ENCODE measurements around the gene CASP2. TPM values are rescaled to one million over a fixed set of nuclear protein-coding genes. Genes with fewer than 3 reads are reported as not detected.

CASP2 gene
- polyA plus RNA-seq, 2 of the 4 experiments (the other 2 are of a cell fraction) = 17.7 to 26.0 TPM

DNA sequence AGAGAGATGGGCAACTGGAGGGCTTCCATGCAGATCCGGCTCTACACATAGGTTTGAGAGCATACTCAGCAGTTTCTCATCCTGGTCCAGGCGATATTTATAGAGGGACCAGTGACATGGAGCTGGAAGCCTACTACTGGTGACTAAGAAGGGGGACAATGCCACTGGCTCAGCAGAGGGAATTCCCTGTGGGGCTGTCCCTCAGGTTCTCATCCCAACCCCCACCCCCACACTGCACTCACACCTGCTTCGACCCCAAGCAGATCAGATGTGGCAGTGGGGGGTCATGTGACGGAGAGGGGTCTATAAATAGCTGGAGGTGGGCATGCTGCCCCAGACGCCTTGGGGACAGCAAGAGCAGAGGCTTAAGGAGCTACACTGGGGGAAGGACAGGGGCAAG, 27.6 kb downstream of the CASP2 start, which contains the start of gene CLCN1:
CLCN1 (plus strand) TSS at position 336 of the 400 bp plus-strand sequence. CDS start 102 bp downstream, outside the sequence.
- peaks cover 15% of the 10 kb centered on the region for H3K4me1 ChIP-seq
- H3K9me3 ChIP-seq = no peaks in the 10 kb centered on the region
- peak within 1 kb of the TSS; percentile 41; the same call in 2 of the 3 replicates for H3K4me2 ChIP-seq
- H3K4me3 ChIP-seq = no peak within 1 kb of the TSS
- DNase-seq (ENCODE audit: low read depth in 1 of 2, low spot score in 1 of 2) (no peak), ATAC-seq (no peak), FAIRE-seq (no peak)
- ChIA-PET CTCF (interaction anchor here (0.7 to 2.4 kb wide), 7 partner anchors 10 to 75 kb away, joined by 3 to 17 read pairs (median 5); no protein-coding TSS in a partner anchor), POLR2A (no interaction called here)
- TF ChIP-seq CHD4 (IDR thresholded peaks at IDR 0.05; ENCODE audit: borderline replicate concordance) (no peak), ELK1 (IDR thresholded peaks at IDR 0.05; ENCODE audit: low read depth, low read length) (no peak), HOXB5 (CRISPR knock-in tag; IDR thresholded peaks at IDR 0.05) (no peak)
- 58% methylated on average over 5 of the region's 5 CpGs for WGBS (ENCODE audit: missing lambda C conversion rate)
- no peak within 1 kb of the TSS for H3K27ac ChIP-seq

DNA sequence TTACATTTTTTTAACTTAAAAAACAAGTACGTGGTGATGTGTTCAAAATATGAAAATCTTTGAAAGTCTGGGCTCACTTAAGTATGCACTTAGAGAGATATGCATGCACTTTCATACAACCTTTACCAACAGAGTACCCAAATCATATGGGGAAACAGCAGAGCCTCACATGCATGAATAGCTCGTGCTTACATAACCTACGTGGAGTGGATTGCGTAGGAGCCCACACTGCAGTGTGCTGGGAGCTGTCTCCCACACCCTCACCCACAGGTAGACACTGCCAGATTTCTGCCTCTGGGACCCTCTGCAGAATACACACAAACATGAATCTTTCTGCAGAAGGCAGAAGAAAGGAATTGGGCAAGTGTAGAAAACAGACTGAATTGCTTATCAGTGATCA, 28.3 kb downstream of the CASP2 start:
- no peak for FAIRE-seq
- ChIA-PET CTCF (interaction anchor here (0.9 to 2.4 kb wide), 5 partner anchors 11 to 76 kb away, joined by 4 to 17 read pairs (median 5); no protein-coding TSS in a partner anchor), POLR2A (no interaction called here)

DNA sequence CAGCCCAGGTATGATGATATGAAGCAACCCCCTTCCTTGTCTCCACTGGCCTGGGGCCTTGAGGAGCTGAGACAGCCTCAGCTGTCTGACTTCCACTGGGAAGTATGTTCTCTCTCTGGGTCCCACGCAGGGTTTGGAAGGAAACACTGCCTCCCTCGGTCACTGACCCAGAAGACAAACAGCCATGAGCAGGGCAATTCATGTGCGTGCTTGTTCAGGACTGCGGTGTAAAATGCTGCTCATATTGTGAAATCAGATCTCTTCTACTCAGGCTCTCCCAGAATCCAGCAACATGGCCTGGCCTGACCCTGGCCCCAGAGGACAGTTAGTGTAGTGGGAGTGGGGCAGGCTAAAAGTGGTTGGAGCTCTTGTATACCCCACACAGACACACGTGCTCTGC, 30.5 kb downstream of the CASP2 start:
- H3K9me3 ChIP-seq = no peaks in the 10 kb centered on the region
- no peak for FAIRE-seq

More for the DNA sequence above, 28.3 kb downstream of the CASP2 start:
- Histone ChIP-seq H3K4me3 (no peak overlapping the region), H3K9me3 (no peaks in the 10 kb centered on the region), H3K27ac (no peak overlapping the region), H3K4me2 (peak overlapping the region; percentile 41; the same call in 2 of the 3 replicates), H3K4me1 (peaks cover 15% of the 10 kb centered on the region)
- DNase-seq (ENCODE audit: low read depth in 1 of 2, low spot score in 1 of 2) (no peak), ATAC-seq (peak in 1 of 2 experiments; percentile 22; a peak in 3 of 6 replicates)
- WGBS (ENCODE audit: missing lambda C conversion rate) = 78% methylated on average over 4 of the region's 4 CpGs
- no peak for TF ChIP-seq MYC (IDR thresholded peaks at IDR 0.05; ENCODE audit: borderline replicate concordance, low read length)

DNA sequence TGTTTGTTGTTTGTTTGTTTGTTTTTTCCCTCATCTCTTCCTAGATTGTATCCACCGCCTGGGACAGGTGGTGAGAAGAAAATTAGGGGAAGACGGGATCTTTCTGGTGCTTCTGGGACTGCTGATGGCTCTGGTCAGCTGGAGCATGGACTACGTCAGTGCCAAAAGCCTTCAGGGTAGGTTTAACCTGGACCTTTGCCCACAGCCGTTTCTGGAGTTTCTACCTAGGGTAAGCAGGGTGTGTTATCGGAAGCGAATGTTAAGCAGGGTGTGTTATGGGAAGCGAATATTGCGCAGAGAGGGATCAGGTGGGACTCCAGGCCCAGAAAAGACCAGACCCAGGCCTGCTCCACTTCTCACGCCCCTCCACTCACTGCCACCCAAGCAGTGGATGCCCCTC, 32.5 kb downstream of the CASP2 start:
- 63% methylated on average over 9 of the region's 9 CpGs for WGBS (ENCODE audit: missing lambda C conversion rate)
- no peak overlapping the region for H3K27ac ChIP-seq
- H3K4me1 ChIP-seq = peaks cover 22% of the 10 kb centered on the region
- ATAC-seq (no peak), DNase-seq (ENCODE audit: low read depth in 1 of 2, low spot score in 1 of 2) (no peak), FAIRE-seq (no peak)
- CTCF ChIA-PET = no interaction called here
- H3K9me3 ChIP-seq = no peaks in the 10 kb centered on the region
- H3K4me3 ChIP-seq = no peak overlapping the region
- H3K4me2 ChIP-seq = no peak overlapping the region
- POLR2A ChIA-PET = no interaction called here
- TF ChIP-seq TP53 (CRISPR knock-in tag; IDR thresholded peaks at IDR 0.05) (no peak), HES2 (IDR thresholded peaks at IDR 0.05) (no peak), KDM5A (IDR thresholded peaks at IDR 0.05) (no peak), PBX3 (IDR thresholded peaks at IDR 0.05) (no peak), KDM1A (IDR thresholded peaks at IDR 0.05; ENCODE audit: low read depth) (no peak), JUNB (IDR thresholded peaks at IDR 0.05) (no peak), EHF (CRISPR knock-in tag; IDR thresholded peaks at IDR 0.05) (no peak)
- TF ChIP-seq, protein P1, sequence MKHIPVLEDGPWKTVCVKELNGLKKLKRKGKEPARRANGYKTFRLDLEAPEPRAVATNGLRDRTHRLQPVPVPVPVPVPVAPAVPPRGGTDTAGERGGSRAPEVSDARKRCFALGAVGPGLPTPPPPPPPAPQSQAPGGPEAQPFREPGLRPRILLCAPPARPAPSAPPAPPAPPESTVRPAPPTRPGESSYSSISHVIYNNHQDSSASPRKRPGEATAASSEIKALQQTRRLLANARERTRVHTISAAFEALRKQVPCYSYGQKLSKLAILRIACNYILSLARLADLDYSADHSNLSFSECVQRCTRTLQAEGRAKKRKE (CRISPR knock-in tag; IDR thresholded peaks at IDR 0.05; ENCODE audit: low read depth) = no peak

More for the DNA sequence above, 30.5 kb downstream of the CASP2 start:
- 40% methylated on average over 3 of the region's 5 CpGs for WGBS (ENCODE audit: missing lambda C conversion rate)
- H3K4me2 ChIP-seq = no peak overlapping the region
- ChIA-PET POLR2A (no interaction called here), CTCF (interaction anchor here (1.1 to 1.3 kb wide), 2 partner anchors 13 to 99 kb away, joined by 4 to 6 read pairs; no protein-coding TSS in a partner anchor)
- TF ChIP-seq HEYL (CRISPR knock-in tag; IDR thresholded peaks at IDR 0.05) = no peak
- no peak for TF ChIP-seq RFX5 (IDR thresholded peaks at IDR 0.05)
- no peak for TF ChIP-seq HOXB5 (CRISPR knock-in tag; IDR thresholded peaks at IDR 0.05)
- TF ChIP-seq RARB (CRISPR knock-in tag; IDR thresholded peaks at IDR 0.05) = no peak
- no peak for TF ChIP-seq PBX3 (IDR thresholded peaks at IDR 0.05)
- no peak for TF ChIP-seq CHD4 (IDR thresholded peaks at IDR 0.05; ENCODE audit: borderline replicate concordance)
- no peak for TF ChIP-seq RAD21 (conservative IDR thresholded peaks at IDR 0.05 in 1 of 2, IDR thresholded peaks at IDR 0.05 in 1 of 2)
- TF ChIP-seq BCL3 (IDR thresholded peaks at IDR 0.05) = no peak
- no peak for TF ChIP-seq NFE2L2 (conservative IDR thresholded peaks at IDR 0.05; ENCODE audit: low read length)
- no peak for TF ChIP-seq NPAS2 (CRISPR knock-in tag; IDR thresholded peaks at IDR 0.05; ENCODE audit: borderline replicate concordance)
- TF ChIP-seq FOSL2 (IDR thresholded peaks at IDR 0.05) = no peak
- TF ChIP-seq FOSL2 (CRISPR knock-in tag; IDR thresholded peaks at IDR 0.05) = no peak
- TF ChIP-seq RCOR1 (IDR thresholded peaks at IDR 0.05; ENCODE audit: low read depth, low read length) = no peak
- no peak for TF ChIP-seq EHF (CRISPR knock-in tag; IDR thresholded peaks at IDR 0.05)
- no peak for TF ChIP-seq KDM5A (IDR thresholded peaks at IDR 0.05)
- no peak for TF ChIP-seq SMC3 (IDR thresholded peaks at IDR 0.05)
- TF ChIP-seq ZFP36 (IDR thresholded peaks at IDR 0.05; ENCODE audit: borderline replicate concordance, partially characterized antibody) = no peak
- no peak for DNase-seq (ENCODE audit: low read depth in 1 of 2, low spot score in 1 of 2)
- peaks cover 15% of the 10 kb centered on the region for H3K4me1 ChIP-seq
- H3K27ac ChIP-seq = 0 out of 6 replicates have a peak overlapping the region, but pooled peaks of 1 of the 2 experiments have one; percentile 32
- no peak overlapping the region for H3K4me3 ChIP-seq
- ATAC-seq = no peak; a peak in 1 of 6 replicates

Data from A549 (cell line).